ENCODE data around the gene REPS2. TPM values are rescaled to one million over a fixed set of nuclear protein-coding genes. Genes with fewer than 3 reads are reported as not detected.

Gene REPS2
- total RNA-seq, 1 experiment from 2014 or later, result 3.7 TPM

DNA sequence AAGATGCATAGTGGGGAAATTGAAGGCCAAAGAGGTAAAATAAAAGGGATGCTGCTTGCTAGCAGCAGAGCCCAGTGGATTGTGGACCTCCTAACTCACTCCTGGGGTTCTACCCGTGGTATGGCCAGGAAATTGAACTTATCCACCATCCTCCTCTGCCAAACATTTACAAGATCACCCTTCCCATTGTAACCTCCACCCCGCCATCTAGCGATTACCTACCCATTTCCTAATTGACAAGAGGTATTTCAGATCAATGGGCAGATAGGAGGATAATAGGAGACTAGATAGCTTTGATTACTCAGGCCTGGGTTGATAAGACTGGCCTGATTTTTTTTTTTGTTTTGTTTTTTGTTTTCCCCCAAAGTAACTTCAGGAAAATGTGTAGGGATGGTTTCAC lies 67.8 kb downstream of the REPS2 start:
- no peaks in the 10 kb centered on the region for H3K23me2 ChIP-seq (ENCODE audit: insufficient read length, low read depth, low read length, poor library complexity, severe bottlenecking)
- no peaks in the 10 kb centered on the region for H3K79me2 ChIP-seq (ENCODE audit: insufficient read depth, low read length)
- H3K4me2 ChIP-seq (ENCODE audit: insufficient read depth, insufficient read length, low read length), result no peak overlapping the region
- Mint-ChIP-seq H3K27me3 (ENCODE audit: low read depth) (no peaks in the 10 kb centered on the region; the same call in 1 of the 2 replicates), H3K36me3 (ENCODE audit: insufficient read depth in 1 of 3, low read depth in 3 of 3) (no peaks in the 10 kb centered on the region), H3K27ac (no peak overlapping the region), H3K4me3 (no peak overlapping the region), H3K4me1 (no peaks in the 10 kb centered on the region), H3K9me3 (no peaks in the 10 kb centered on the region)
- H3K9me3 ChIP-seq (ENCODE audit: control insufficient read depth, low read depth, low read length), result no peaks in the 10 kb centered on the region
- H2BK20ac ChIP-seq (ENCODE audit: low read depth, low read length, poor library complexity, severe bottlenecking), result no peak overlapping the region
- no peak overlapping the region for H2AFZ ChIP-seq (ENCODE audit: low read length)
- no peaks in the 10 kb centered on the region for H3K4me1 ChIP-seq (ENCODE audit: insufficient read depth, low read length)
- no peak overlapping the region for H4K91ac ChIP-seq (ENCODE audit: insufficient read length, low read depth, low read length)
- H2BK5ac ChIP-seq (ENCODE audit: insufficient read length, low read length), result no peak overlapping the region
- no peak overlapping the region for H3K23ac ChIP-seq (ENCODE audit: insufficient read length, low read depth, low read length)
- TF ChIP-seq, protein P1, sequence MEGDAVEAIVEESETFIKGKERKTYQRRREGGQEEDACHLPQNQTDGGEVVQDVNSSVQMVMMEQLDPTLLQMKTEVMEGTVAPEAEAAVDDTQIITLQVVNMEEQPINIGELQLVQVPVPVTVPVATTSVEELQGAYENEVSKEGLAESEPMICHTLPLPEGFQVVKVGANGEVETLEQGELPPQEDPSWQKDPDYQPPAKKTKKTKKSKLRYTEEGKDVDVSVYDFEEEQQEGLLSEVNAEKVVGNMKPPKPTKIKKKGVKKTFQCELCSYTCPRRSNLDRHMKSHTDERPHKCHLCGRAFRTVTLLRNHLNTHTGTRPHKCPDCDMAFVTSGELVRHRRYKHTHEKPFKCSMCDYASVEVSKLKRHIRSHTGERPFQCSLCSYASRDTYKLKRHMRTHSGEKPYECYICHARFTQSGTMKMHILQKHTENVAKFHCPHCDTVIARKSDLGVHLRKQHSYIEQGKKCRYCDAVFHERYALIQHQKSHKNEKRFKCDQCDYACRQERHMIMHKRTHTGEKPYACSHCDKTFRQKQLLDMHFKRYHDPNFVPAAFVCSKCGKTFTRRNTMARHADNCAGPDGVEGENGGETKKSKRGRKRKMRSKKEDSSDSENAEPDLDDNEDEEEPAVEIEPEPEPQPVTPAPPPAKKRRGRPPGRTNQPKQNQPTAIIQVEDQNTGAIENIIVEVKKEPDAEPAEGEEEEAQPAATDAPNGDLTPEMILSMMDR (conservative IDR thresholded peaks at IDR 0.05), result no peak
- H3K56ac ChIP-seq (ENCODE audit: insufficient read length, low read depth, low read length), result no peak overlapping the region
- no peak overlapping the region for H2AK5ac ChIP-seq (ENCODE audit: insufficient read length, low read length)
- WGBS (ENCODE audit: extremely low coverage, insufficient read length, low lambda C conversion rate), result no CpG with 5 or more reads among the region's 3 CpGs
- no peaks in the 10 kb centered on the region for H4K20me1 ChIP-seq (ENCODE audit: control insufficient read depth, insufficient read depth, insufficient read length)
- no peak overlapping the region for H3K27ac ChIP-seq (ENCODE audit: insufficient read length, low read depth, low read length)
- no peak overlapping the region for H4K5ac ChIP-seq (ENCODE audit: insufficient read length, low read depth, low read length)
- H3K14ac ChIP-seq (ENCODE audit: insufficient read depth, low read length), result no peak overlapping the region
- no peak overlapping the region for H2BK12ac ChIP-seq (ENCODE audit: insufficient read length, low read depth, low read length)
- H3K4ac ChIP-seq (ENCODE audit: low read depth, low read length), result no peak overlapping the region
- H2BK15ac ChIP-seq (ENCODE audit: low read depth, low read length), result no peak overlapping the region
- no peaks in the 10 kb centered on the region for H3K27me3 ChIP-seq (ENCODE audit: insufficient read depth, low read length)
- DNase-seq, result no peak
- no peak overlapping the region for H3K9ac ChIP-seq (ENCODE audit: extremely low read depth, insufficient read length, low read length)
- H3K79me1 ChIP-seq (ENCODE audit: insufficient read depth, low read depth, low read length, poor library complexity, severe bottlenecking), result no peaks in the 10 kb centered on the region
- H3K18ac ChIP-seq (ENCODE audit: insufficient read length, low read depth, low read length), result no peak overlapping the region
- H3T11ph ChIP-seq (ENCODE audit: low read length), result no peak overlapping the region
- no peak overlapping the region for H2BK120ac ChIP-seq (ENCODE audit: low read depth, low read length, poor library complexity, severe bottlenecking)
- H4K8ac ChIP-seq (replicated peaks; ENCODE audit: insufficient read length, low read depth, low read length), result no peak overlapping the region
